Endothelial cell of umbilical vein (primary cell): ENCODE measurements around the gene BCO1. TPM values are rescaled to one million over a fixed set of nuclear protein-coding genes. Genes with fewer than 3 reads are reported as not detected.

ENCODE experiments used
- BruUV-seq: library from RNA; stranded (reverse); fragments of 400-500 nt; replicated peaks from 2 replicates; lab custom pipeline; 2021; lab: Mats Ljungman, UMichigan
- CTCF ChIA-PET: fragments of 300-600, 350-600 bp; sonication (Branson Sonifier 250); formaldehyde crosslinking; loops from one replicate; lab custom pipeline; 2021; ENCODE audit warnings: antibody characterized with exemption, inconsistent platforms; lab: Charles Lee
- POLR2A ChIA-PET: fragments of 300-600, 350-600 bp; sonication (Branson Sonifier 250); formaldehyde crosslinking; loops from one replicate; lab custom pipeline; 2021; ENCODE audit warnings: antibody characterized with exemption, inconsistent platforms; lab: Charles Lee
- DNase-seq: peaks from one replicate; pipeline ENCODE4 v3.0.0-alpha.2; 2011; ENCODE audit warnings: low read depth, low spot score
- FAIRE-seq: peaks from 2 replicates; lab custom pipeline; 2011; peaks lifted over from hg19 to GRCh38; lab: Jason Lieb, UNC
- H2AFZ ChIP-seq: 2 replicates; pipeline ENCODE4 v1.6.0; 2012; ENCODE audit warnings: low read depth, low read length, control low read depth, inconsistent platforms
- H3K27ac ChIP-seq: 2 replicates; pipeline ENCODE4 v1.5.1; 2011; ENCODE audit warnings: low read depth, mild to moderate bottlenecking, control low read depth, low read length, moderate library complexity; ENCODE audit not compliant: insufficient read depth
- H3K27me3 ChIP-seq, 2 experiments: 2 replicates each; pipeline versions ENCODE4 v1.6.0 to v1.6.1; 2011; ENCODE audit warnings: low read length in 2 of 2, mixed read lengths in 1 of 2; ENCODE audit not compliant: control insufficient read depth in 2 of 2, insufficient read depth in 2 of 2
- H3K36me3 ChIP-seq, 2 experiments: 2 replicates in 1 of 2; 3 replicates in 1 of 2; pipeline ENCODE4 v1.5.1; 2011; ENCODE audit warnings: low read length in 2 of 2, mild to moderate bottlenecking in 1 of 2, moderate library complexity in 1 of 2; ENCODE audit not compliant: control insufficient read depth in 2 of 2, insufficient read depth in 2 of 2; ENCODE audit errors: extremely low read depth in 1 of 2
- H3K4me1 ChIP-seq: 3 replicates; pipeline ENCODE4 v1.5.1; 2011; ENCODE audit warnings: mild to moderate bottlenecking, low read length; ENCODE audit not compliant: control insufficient read depth, insufficient read depth; ENCODE audit errors: extremely low read depth
- H3K4me2 ChIP-seq: 2 replicates; pipeline ENCODE4 v1.6.1; 2011; ENCODE audit warnings: low read length, control low read depth, mixed read lengths; ENCODE audit not compliant: insufficient read depth
- H3K4me3 ChIP-seq, 3 experiments: fragments of 200-600 bp in 1 of 3; sonication (generic), shearing (Covaris generic) in 1 of 3; replicated peaks in 1 of 3; 2 replicates each; pipeline ENCODE4 v1.5.1; 2011 to 2016; ENCODE audit warnings: control low read depth in 3 of 3, low read length in 3 of 3, mild to moderate bottlenecking in 2 of 3, inconsistent platforms in 1 of 3, low read depth in 1 of 3, moderate library complexity in 1 of 3; ENCODE audit not compliant: insufficient read depth in 1 of 3
- H3K79me2 ChIP-seq: 2 replicates; pipeline ENCODE4 v1.6.0; 2012; ENCODE audit warnings: low read length, inconsistent platforms; ENCODE audit not compliant: control insufficient read depth, insufficient read depth
- H3K9ac ChIP-seq: replicated peaks from 2 replicates; pipeline ENCODE3; 2011; ENCODE audit warnings: low read length, control low read depth; ENCODE audit not compliant: insufficient read depth; ENCODE audit errors: extremely low read depth
- H3K9me1 ChIP-seq: replicated peaks from 3 replicates; pipeline ENCODE4 v1.6.0; 2011; ENCODE audit warnings: mild to moderate bottlenecking, low read length; ENCODE audit not compliant: control insufficient read depth, insufficient read depth; ENCODE audit errors: extremely low read depth
- H3K9me3 ChIP-seq: replicated peaks from 2 replicates; pipeline ENCODE4 v1.5.1; 2012; ENCODE audit warnings: low read length, inconsistent platforms; ENCODE audit not compliant: control insufficient read depth, insufficient read depth
- H4K20me1 ChIP-seq: replicated peaks from 2 replicates; pipeline ENCODE3; 2011; ENCODE audit warnings: mild to moderate bottlenecking, low read length; ENCODE audit not compliant: control insufficient read depth, insufficient read depth; ENCODE audit errors: extremely low read depth
- EZH2 ChIP-seq: IDR thresholded peaks from 2 replicates; pipeline ENCODE4 v1.6.1; 2012; ENCODE audit warnings: borderline replicate concordance, low read depth, mild to moderate bottlenecking, moderate library complexity, low read length, inconsistent platforms; ENCODE audit not compliant: severe bottlenecking
- FOS ChIP-seq: IDR thresholded peaks from 2 replicates; pipeline ENCODE4 v1.6.1; 2011; ENCODE audit warnings: mild to moderate bottlenecking, low read length, moderate library complexity, borderline replicate concordance; ENCODE audit not compliant: insufficient read depth
- GATA2 ChIP-seq: IDR thresholded peaks from 2 replicates; pipeline ENCODE4 v1.7.0; 2011; ENCODE audit warnings: low read depth, mild to moderate bottlenecking, moderate library complexity, mixed read lengths, low read length; ENCODE audit not compliant: insufficient read length, insufficient read depth
- JUN ChIP-seq: IDR thresholded peaks from 2 replicates; pipeline ENCODE4 v1.6.1; 2011; ENCODE audit warnings: borderline replicate concordance, low read depth; ENCODE audit not compliant: insufficient read length, insufficient read depth
- POLR2AphosphoS5 ChIP-seq: IDR thresholded peaks from 2 replicates; pipeline ENCODE4 v1.6.1; 2012; ENCODE audit warnings: low read depth, mild to moderate bottlenecking, control low read depth, low read length, moderate library complexity; ENCODE audit not compliant: insufficient read depth
- dilution Hi-C: fragments of 300-500 bp; cut with MboI; formaldehyde crosslinking; loops from one replicate; pipeline ENCODE4 v1.15.0; 2019; ENCODE audit warnings: low sequenced_read_pairs; ENCODE audit not compliant: extremely low pct_ligation_motif_present
- intact Hi-C: fragments of 100-400 bp; cut with micrococcal nuclease; formaldehyde crosslinking; loops from one replicate; pipeline ENCODE4 v1.10.0; 2022
- polyA plus RNA-seq, 4 experiments: library from polyadenylated mRNA; depleted of rRNA in 3 of 4; stranded (reverse) in 3 of 4; unstranded in 1 of 4; fragments of >200 nt; gene quantifications; 2 replicates each; pipeline versions ENCODE4 v1.2.1 to v1.2.3, GENCODE V29; 2011 to 2012; ENCODE audit warnings: missing spikeins in 1 of 4
- total RNA-seq: library from RNA; stranded (reverse); gene quantifications from 2 replicates; pipeline ENCODE4 v1.2.3, GENCODE V29; 2021
- TF ChIP-seq, protein P1 (sequence below): IDR thresholded peaks from 2 replicates; pipeline ENCODE4 v1.6.1; 2011; ENCODE audit not compliant: insufficient read depth, insufficient read length
- TF ChIP-seq, protein P2 (sequence below), 2 donors: IDR thresholded peaks; 1 replicate in 1 of 2; 2 replicates in 1 of 2; pipeline ENCODE4 v1.5.1; 2011; ENCODE audit warnings: low read length in 2 of 2, mild to moderate bottlenecking in 2 of 2, moderate library complexity in 2 of 2, control low read depth in 1 of 2, inconsistent platforms in 1 of 2, low read depth in 1 of 2; ENCODE audit not compliant: insufficient read depth in 1 of 2; ENCODE audit errors: extremely low read depth in 1 of 2

The BCO1 gene
- total and polyA plus RNA-seq, 2 donors (not counting 3 experiments of a cell fraction or from before 2014, with no cell fraction given): not detected

DNA sequence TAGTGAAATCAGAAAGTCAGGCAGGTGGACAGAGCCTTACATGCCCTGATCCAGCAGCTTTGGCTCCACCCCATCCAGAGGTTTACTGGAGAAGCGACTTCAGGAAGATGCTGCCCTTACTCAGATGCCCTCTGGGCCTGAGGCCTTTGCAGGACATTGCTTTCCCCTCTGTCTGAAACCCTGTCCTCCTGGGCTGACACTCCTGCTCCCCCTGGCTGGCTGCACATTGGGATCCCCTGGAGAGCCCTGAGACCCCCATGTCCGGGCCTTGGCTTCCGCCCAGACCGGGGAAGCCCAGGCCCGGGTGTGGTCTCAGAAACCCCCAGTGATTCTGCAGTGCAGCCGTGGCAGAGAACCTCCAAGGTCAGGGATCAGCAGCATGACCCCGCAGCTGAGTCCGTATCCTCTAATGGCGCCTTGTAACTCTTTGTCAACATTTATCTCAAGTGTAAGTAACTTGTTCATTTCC is 36.6 kb downstream of the BCO1 start:
- dilution Hi-C loops: no loop called here
- BruUV-seq: no TSS peak
- TF ChIP-seq FOS (no peak), EZH2 (no peak), POLR2AphosphoS5 (no peak), JUN (no peak), GATA2 (no peak)
- TF ChIP-seq, protein P1, sequence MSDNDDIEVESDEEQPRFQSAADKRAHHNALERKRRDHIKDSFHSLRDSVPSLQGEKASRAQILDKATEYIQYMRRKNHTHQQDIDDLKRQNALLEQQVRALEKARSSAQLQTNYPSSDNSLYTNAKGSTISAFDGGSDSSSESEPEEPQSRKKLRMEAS: no peak
- TF ChIP-seq, protein P2, sequence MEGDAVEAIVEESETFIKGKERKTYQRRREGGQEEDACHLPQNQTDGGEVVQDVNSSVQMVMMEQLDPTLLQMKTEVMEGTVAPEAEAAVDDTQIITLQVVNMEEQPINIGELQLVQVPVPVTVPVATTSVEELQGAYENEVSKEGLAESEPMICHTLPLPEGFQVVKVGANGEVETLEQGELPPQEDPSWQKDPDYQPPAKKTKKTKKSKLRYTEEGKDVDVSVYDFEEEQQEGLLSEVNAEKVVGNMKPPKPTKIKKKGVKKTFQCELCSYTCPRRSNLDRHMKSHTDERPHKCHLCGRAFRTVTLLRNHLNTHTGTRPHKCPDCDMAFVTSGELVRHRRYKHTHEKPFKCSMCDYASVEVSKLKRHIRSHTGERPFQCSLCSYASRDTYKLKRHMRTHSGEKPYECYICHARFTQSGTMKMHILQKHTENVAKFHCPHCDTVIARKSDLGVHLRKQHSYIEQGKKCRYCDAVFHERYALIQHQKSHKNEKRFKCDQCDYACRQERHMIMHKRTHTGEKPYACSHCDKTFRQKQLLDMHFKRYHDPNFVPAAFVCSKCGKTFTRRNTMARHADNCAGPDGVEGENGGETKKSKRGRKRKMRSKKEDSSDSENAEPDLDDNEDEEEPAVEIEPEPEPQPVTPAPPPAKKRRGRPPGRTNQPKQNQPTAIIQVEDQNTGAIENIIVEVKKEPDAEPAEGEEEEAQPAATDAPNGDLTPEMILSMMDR (IDR thresholded peaks at IDR 0.05; ENCODE audit: extremely low read depth in 1 of 2, insufficient read depth in 1 of 2, low read depth in 1 of 2, low read length in 2 of 2): no peak

More for the DNA sequence above, 36.6 kb downstream of the BCO1 start:
- Histone ChIP-seq H3K9me3 (no peaks in the 10 kb centered on the region), H3K4me3 (no peak overlapping the region), H3K27ac (no peak overlapping the region), H3K4me2 (no peak overlapping the region), H3K27me3 (no peaks in the 10 kb centered on the region), H3K79me2 (no peaks in the 10 kb centered on the region), H2AFZ (peak overlapping the region; percentile 26), H3K4me1 (peaks cover 12% of the 10 kb centered on the region), H3K9me1 (no peaks in the 10 kb centered on the region), H4K20me1 (no peaks in the 10 kb centered on the region), H3K9ac (no peak overlapping the region), H3K36me3 (no peaks in the 10 kb centered on the region)
- POLR2A ChIA-PET: no interaction called here
- intact Hi-C loops: no loop called here
- DNase-seq (no peak), FAIRE-seq (no peak)
- CTCF ChIA-PET: interaction anchor here (1.0 kb wide), 1 partner anchor 11 kb away, joined by 3 read pairs; no protein-coding TSS in a partner anchor
